ENCODE measurements around the gene FOXJ3.
A peak's percentile ranks its signal among the peaks of the same experiment; 100 is the strongest.

FOXJ3 gene

DNA sequence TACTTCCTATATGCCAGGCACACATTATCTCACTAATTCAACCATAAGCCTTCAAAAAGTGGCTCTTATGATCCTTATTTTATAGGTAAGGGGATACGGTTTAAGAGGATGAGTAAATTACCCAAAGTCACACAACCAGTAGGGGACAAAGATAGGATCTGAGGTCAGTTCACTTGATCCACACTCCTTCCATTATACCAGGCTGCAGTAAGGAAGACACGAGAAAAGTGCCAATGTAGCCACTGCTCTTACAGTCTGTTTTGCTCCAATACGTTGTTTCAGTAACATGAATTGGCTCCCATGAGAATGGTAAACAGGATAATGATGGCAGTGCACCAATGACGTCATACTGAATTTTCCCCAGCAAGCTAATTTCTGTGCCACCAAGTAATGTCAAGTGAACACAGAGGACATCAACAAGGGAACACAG, 155.1 kb downstream of the FOXJ3 start (continued):
- TF ChIP-seq TCF7L2 (IDR thresholded peaks at IDR 0.05; ENCODE audit: borderline replicate concordance, low read depth, low read length) = peak; percentile 63; the same call in 1 of the 2 replicates
- TF ChIP-seq KLF10 (tag by site-specific recombination; IDR thresholded peaks at IDR 0.05) = peak; percentile 27; the same call in 1 of the 2 replicates
- no peak for TF ChIP-seq ZNF248 (tag by site-specific recombination; IDR thresholded peaks at IDR 0.05)
- TF ChIP-seq, protein P1, sequence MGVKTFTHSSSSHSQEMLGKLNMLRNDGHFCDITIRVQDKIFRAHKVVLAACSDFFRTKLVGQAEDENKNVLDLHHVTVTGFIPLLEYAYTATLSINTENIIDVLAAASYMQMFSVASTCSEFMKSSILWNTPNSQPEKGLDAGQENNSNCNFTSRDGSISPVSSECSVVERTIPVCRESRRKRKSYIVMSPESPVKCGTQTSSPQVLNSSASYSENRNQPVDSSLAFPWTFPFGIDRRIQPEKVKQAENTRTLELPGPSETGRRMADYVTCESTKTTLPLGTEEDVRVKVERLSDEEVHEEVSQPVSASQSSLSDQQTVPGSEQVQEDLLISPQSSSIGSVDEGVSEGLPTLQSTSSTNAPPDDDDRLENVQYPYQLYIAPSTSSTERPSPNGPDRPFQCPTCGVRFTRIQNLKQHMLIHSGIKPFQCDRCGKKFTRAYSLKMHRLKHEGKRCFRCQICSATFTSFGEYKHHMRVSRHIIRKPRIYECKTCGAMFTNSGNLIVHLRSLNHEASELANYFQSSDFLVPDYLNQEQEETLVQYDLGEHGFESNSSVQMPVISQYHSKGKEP (tag by site-specific recombination; IDR thresholded peaks at IDR 0.05) = 0 out of 2 replicates have a peak, but pooled peaks have one; percentile 7
- TF ChIP-seq ZBTB8A (tag by site-specific recombination; IDR thresholded peaks at IDR 0.05) = 0 out of 2 replicates have a peak, but pooled peaks have one; percentile 22
- TF ChIP-seq ZBTB17 (tag by site-specific recombination; IDR thresholded peaks at IDR 0.05) = peak; percentile 97
- no peak for TF ChIP-seq ZNF626 (tag by site-specific recombination; IDR thresholded peaks at IDR 0.05)
- no peak for TF ChIP-seq ZNF837 (tag by site-specific recombination; IDR thresholded peaks at IDR 0.05)
- no peak for TF ChIP-seq ZNF341 (tag by site-specific recombination; IDR thresholded peaks at IDR 0.05; ENCODE audit: low read depth)
- TF ChIP-seq HOXD13 (CRISPR knock-in tag; IDR thresholded peaks at IDR 0.05; ENCODE audit: borderline replicate concordance) = no peak
- TF ChIP-seq, protein P2, sequence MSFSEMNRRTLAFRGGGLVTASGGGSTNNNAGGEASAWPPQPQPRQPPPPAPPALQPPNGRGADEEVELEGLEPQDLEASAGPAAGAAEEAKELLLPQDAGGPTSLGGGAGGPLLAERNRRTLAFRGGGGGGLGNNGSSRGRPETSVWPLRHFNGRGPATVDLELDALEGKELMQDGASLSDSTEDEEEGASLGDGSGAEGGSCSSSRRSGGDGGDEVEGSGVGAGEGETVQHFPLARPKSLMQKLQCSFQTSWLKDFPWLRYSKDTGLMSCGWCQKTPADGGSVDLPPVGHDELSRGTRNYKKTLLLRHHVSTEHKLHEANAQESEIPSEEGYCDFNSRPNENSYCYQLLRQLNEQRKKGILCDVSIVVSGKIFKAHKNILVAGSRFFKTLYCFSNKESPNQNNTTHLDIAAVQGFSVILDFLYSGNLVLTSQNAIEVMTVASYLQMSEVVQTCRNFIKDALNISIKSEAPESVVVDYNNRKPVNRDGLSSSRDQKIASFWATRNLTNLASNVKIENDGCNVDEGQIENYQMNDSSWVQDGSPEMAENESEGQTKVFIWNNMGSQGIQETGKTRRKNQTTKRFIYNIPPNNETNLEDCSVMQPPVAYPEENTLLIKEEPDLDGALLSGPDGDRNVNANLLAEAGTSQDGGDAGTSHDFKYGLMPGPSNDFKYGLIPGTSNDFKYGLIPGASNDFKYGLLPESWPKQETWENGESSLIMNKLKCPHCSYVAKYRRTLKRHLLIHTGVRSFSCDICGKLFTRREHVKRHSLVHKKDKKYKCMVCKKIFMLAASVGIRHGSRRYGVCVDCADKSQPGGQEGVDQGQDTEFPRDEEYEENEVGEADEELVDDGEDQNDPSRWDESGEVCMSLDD (tag by site-specific recombination; IDR thresholded peaks at IDR 0.05) = no peak
- TF ChIP-seq ZNF24 (tag by site-specific recombination; IDR thresholded peaks at IDR 0.05) = peak; percentile 97
- TF ChIP-seq, protein P3, sequence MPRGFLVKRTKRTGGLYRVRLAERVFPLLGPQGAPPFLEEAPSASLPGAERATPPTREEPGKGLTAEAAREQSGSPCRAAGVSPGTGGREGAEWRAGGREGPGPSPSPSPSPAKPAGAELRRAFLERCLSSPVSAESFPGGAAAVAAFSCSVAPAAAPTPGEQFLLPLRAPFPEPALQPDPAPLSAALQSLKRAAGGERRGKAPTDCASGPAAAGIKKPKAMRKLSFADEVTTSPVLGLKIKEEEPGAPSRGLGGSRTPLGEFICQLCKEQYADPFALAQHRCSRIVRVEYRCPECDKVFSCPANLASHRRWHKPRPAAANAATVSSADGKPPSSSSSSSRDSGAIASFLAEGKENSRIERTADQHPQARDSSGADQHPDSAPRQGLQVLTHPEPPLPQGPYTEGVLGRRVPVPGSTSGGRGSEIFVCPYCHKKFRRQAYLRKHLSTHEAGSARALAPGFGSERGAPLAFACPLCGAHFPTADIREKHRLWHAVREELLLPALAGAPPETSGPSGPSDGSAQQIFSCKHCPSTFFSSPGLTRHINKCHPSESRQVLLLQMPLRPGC (tag by site-specific recombination; IDR thresholded peaks at IDR 0.05) = peak; percentile 82
- peak; percentile 98 for TF ChIP-seq ZNF843 (tag by site-specific recombination; IDR thresholded peaks at IDR 0.05)
- peak; percentile 79 for TF ChIP-seq YY2 (tag by site-specific recombination; IDR thresholded peaks at IDR 0.05)
- TF ChIP-seq ZNF670 (tag by site-specific recombination; IDR thresholded peaks at IDR 0.05; ENCODE audit: low read depth) = no peak
- no peak for TF ChIP-seq ZNF529 (tag by site-specific recombination; IDR thresholded peaks at IDR 0.05; ENCODE audit: insufficient replicate concordance)
- TF ChIP-seq ZNF791 (tag by site-specific recombination; IDR thresholded peaks at IDR 0.05) = no peak
- TF ChIP-seq ZFP69B (tag by site-specific recombination; IDR thresholded peaks at IDR 0.05) = 0 out of 2 replicates have a peak, but pooled peaks have one; percentile 63
- TF ChIP-seq ZNF426 (tag by site-specific recombination; IDR thresholded peaks at IDR 0.05) = no peak
- TF ChIP-seq BCL11A (tag by site-specific recombination; IDR thresholded peaks at IDR 0.05; ENCODE audit: low read depth) = peak; percentile 69
- no peak for TF ChIP-seq ZNF747 (tag by site-specific recombination; IDR thresholded peaks at IDR 0.05)
- no peak for TF ChIP-seq ZNF174 (tag by site-specific recombination; IDR thresholded peaks at IDR 0.05)
- peak; percentile 63; the same call in 1 of the 2 replicates for TF ChIP-seq ZNF660 (tag by site-specific recombination; IDR thresholded peaks at IDR 0.05)
- 0 out of 2 replicates have a peak, but pooled peaks have one; percentile 43 for TF ChIP-seq ZNF335 (tag by site-specific recombination; conservative IDR thresholded peaks at IDR 0.05)
- TF ChIP-seq, protein P4, sequence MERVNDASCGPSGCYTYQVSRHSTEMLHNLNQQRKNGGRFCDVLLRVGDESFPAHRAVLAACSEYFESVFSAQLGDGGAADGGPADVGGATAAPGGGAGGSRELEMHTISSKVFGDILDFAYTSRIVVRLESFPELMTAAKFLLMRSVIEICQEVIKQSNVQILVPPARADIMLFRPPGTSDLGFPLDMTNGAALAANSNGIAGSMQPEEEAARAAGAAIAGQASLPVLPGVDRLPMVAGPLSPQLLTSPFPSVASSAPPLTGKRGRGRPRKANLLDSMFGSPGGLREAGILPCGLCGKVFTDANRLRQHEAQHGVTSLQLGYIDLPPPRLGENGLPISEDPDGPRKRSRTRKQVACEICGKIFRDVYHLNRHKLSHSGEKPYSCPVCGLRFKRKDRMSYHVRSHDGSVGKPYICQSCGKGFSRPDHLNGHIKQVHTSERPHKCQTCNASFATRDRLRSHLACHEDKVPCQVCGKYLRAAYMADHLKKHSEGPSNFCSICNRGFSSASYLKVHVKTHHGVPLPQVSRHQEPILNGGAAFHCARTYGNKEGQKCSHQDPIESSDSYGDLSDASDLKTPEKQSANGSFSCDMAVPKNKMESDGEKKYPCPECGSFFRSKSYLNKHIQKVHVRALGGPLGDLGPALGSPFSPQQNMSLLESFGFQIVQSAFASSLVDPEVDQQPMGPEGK (tag by site-specific recombination; IDR thresholded peaks at IDR 0.05) = peak; percentile 60
- no peak for TF ChIP-seq ZNF623 (tag by site-specific recombination; IDR thresholded peaks at IDR 0.05)
- no peak for TF ChIP-seq ZNF211 (tag by site-specific recombination; IDR thresholded peaks at IDR 0.05; ENCODE audit: low read depth)
- TF ChIP-seq, protein P5, sequence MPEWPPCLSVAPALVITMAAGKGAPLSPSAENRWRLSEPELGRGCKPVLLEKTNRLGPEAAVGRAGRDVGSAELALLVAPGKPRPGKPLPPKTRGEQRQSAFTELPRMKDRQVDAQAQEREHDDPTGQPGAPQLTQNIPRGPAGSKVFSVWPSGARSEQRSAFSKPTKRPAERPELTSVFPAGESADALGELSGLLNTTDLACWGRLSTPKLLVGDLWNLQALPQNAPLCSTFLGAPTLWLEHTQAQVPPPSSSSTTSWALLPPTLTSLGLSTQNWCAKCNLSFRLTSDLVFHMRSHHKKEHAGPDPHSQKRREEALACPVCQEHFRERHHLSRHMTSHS (tag by site-specific recombination; IDR thresholded peaks at IDR 0.05) = no peak
- TF ChIP-seq ZNF585B (tag by site-specific recombination; IDR thresholded peaks at IDR 0.05) = no peak

Data from HEK293 (cell line).